HepG2 (cell line): ENCODE results near the gene SLC44A4. TPM values are rescaled to one million over a fixed set of nuclear protein-coding genes. Genes with fewer than 3 reads are reported as not detected.

ENCODE experiments used
- ERF ChIP-seq: IDR thresholded peaks from 2 replicates; pipeline ENCODE4 v1.6.1; 2018; ENCODE audit warnings: missing biosample characterization, missing genetic modification reagents
- FOXO1 ChIP-seq: sonication (generic); formaldehyde crosslinking; IDR thresholded peaks from 2 replicates; pipeline ENCODE4 v1.4.0; 2020; ENCODE audit warnings: missing genetic modification reagents
- HNRNPLL ChIP-seq: fragments of 200-400 bp; formaldehyde crosslinking; IDR thresholded peaks from 2 replicates; pipeline ENCODE4 v1.6.1; 2017; ENCODE audit warnings: mild to moderate bottlenecking, low read depth, low read length; ENCODE audit not compliant: poor library complexity, severe bottlenecking
- MED13 ChIP-seq: sonication (generic); formaldehyde crosslinking; IDR thresholded peaks from 2 replicates; pipeline ENCODE4 v1.5.0; 2020; ENCODE audit warnings: missing genetic modification reagents
- RAD51 ChIP-seq: fragments of 450-650 bp; IDR thresholded peaks from 2 replicates; pipeline ENCODE4 v1.6.1; 2016; ENCODE audit warnings: borderline replicate concordance
- TEAD2 ChIP-seq: sonication (generic); formaldehyde crosslinking; IDR thresholded peaks from 2 replicates; pipeline ENCODE4 v1.9.0; 2021; ENCODE audit warnings: missing genetic modification reagents
- YEATS4 ChIP-seq: sonication (generic); formaldehyde crosslinking; IDR thresholded peaks from 2 replicates; pipeline ENCODE4 v1.4.0; 2020; ENCODE audit warnings: missing genetic modification reagents, borderline replicate concordance
- ZBTB20 ChIP-seq: sonication (generic); formaldehyde crosslinking; IDR thresholded peaks from 2 replicates; pipeline ENCODE4 v1.8.1; 2023; ENCODE audit warnings: missing genetic modification reagents, low read depth, mild to moderate bottlenecking, borderline replicate concordance
- ZFP62 ChIP-seq: sonication (generic); formaldehyde crosslinking; IDR thresholded peaks from 2 replicates; pipeline ENCODE4 v1.4.0; 2020; ENCODE audit warnings: missing genetic modification reagents
- ZNF3 ChIP-seq: IDR thresholded peaks from 2 replicates; pipeline ENCODE4 v1.7.0; 2017; ENCODE audit warnings: inconsistent platforms
- ZNF335 ChIP-seq: sonication (generic); formaldehyde crosslinking; IDR thresholded peaks from 2 replicates; pipeline ENCODE4 v1.4.0; 2020; ENCODE audit warnings: missing genetic modification reagents
- ZNF670 ChIP-seq: sonication (generic); formaldehyde crosslinking; IDR thresholded peaks from 2 replicates; pipeline ENCODE4 v1.8.0; 2022; ENCODE audit warnings: mild to moderate bottlenecking, missing genetic modification reagents, borderline replicate concordance
- polyA plus RNA-seq, 8 experiments: library from polyadenylated mRNA; depleted of rRNA in 3 of 8; stranded (reverse) in 7 of 8; unstranded in 1 of 8; fragments of >200 nt; fragmentation: Illumina TruSeq in 4 of 8; extraction: Trizol in 4 of 8; gene quantifications; 2 replicates each; pipeline versions ENCODE4 v1.2.1 to v1.2.3, GENCODE V29; 2011 to 2016; ENCODE audit warnings: low read depth in 4 of 8, missing spikeins in 1 of 8, mixed read lengths in 1 of 8; ENCODE audit not compliant: insufficient read depth in 1 of 8
- total RNA-seq, 5 experiments: library from RNA; depleted of rRNA; stranded (reverse); fragments of >200 nt; fragmentation: Illumina TruSeq; extraction: Trizol; gene quantifications; 2 replicates each; pipeline ENCODE4 v1.2.3, GENCODE V29; 2016; ENCODE audit warnings: low read depth in 1 of 5
- TF ChIP-seq, protein P1 (sequence below): sonication (generic); formaldehyde crosslinking; IDR thresholded peaks from 2 replicates; pipeline ENCODE4 v1.8.0; 2022; ENCODE audit warnings: mild to moderate bottlenecking, missing genetic modification reagents, moderate library complexity
- TF ChIP-seq, protein P2 (sequence below): sonication (generic); formaldehyde crosslinking; IDR thresholded peaks from 2 replicates; pipeline ENCODE4 v1.8.0; 2022; ENCODE audit warnings: mild to moderate bottlenecking, missing genetic modification reagents
- TF ChIP-seq, protein P3 (sequence below): sonication (generic); formaldehyde crosslinking; IDR thresholded peaks from 2 replicates; pipeline ENCODE4 v1.4.0; 2020; ENCODE audit warnings: mild to moderate bottlenecking, missing genetic modification reagents
- TF ChIP-seq, protein P4 (sequence below): sonication (generic); formaldehyde crosslinking; IDR thresholded peaks from 2 replicates; pipeline ENCODE4 v1.5.0; 2020; ENCODE audit warnings: missing genetic modification reagents, mild to moderate bottlenecking, borderline replicate concordance
- TF ChIP-seq, protein P5 (sequence below): IDR thresholded peaks from 2 replicates; pipeline ENCODE4 v1.6.1; 2016; ENCODE audit warnings: low read depth
- TF ChIP-seq, protein P6 (sequence below): sonication (generic); formaldehyde crosslinking; IDR thresholded peaks from 2 replicates; pipeline ENCODE4 v1.4.0; 2020; ENCODE audit warnings: missing genetic modification reagents, borderline replicate concordance
- TF ChIP-seq, protein P7 (sequence below): sonication (generic); formaldehyde crosslinking; IDR thresholded peaks from 2 replicates; pipeline ENCODE4 v1.9.0; 2021; ENCODE audit warnings: missing genetic modification reagents, borderline replicate concordance

Gene SLC44A4
- total and polyA plus RNA-seq, 2 of the 13 experiments (the other 11 are each of a cell fraction or from before 2014, with no cell fraction given), result 3.5 to 5.9 TPM

DNA sequence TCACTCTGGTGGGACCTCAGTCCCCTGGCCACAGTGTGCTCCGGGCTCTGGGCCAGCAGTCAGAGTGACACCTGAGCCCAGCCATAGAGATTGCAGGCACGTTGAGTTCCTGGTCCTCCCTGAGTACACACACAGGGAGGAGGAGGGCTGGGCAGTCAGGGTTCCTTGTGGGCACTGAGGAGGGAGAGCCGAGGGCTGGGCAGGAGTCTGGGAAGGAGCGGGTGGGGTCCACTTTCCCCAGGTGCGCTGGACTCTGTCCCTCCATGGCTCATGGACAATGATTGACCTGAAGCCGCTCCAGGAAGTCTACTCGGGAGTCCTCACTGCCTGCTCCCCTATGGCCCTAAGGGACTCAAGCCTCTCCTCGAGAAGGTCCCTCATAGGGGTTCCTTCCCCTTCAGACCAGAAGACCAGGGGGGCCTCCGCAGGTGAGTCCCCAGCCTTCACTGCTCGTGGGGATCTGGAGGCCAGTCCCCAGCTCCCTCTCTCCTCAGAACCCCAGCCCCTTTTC, 1.1 kb downstream of the SLC44A4 start (continued):
- TF ChIP-seq YEATS4 (CRISPR knock-in tag) (no peak), RAD51 (no peak), ZFP62 (CRISPR knock-in tag) (no peak), ZNF335 (CRISPR knock-in tag) (peak; percentile 85), ERF (peak; percentile 68; the same call in 1 of the 2 replicates), FOXO1 (CRISPR knock-in tag) (peak; percentile 53; the same call in 1 of the 2 replicates), ZNF3 (no peak), MED13 (CRISPR knock-in tag) (no peak), HNRNPLL (no peak), ZBTB20 (CRISPR knock-in tag) (no peak), ZNF670 (CRISPR knock-in tag) (no peak), TEAD2 (CRISPR knock-in tag) (no peak)
- TF ChIP-seq, protein P1, sequence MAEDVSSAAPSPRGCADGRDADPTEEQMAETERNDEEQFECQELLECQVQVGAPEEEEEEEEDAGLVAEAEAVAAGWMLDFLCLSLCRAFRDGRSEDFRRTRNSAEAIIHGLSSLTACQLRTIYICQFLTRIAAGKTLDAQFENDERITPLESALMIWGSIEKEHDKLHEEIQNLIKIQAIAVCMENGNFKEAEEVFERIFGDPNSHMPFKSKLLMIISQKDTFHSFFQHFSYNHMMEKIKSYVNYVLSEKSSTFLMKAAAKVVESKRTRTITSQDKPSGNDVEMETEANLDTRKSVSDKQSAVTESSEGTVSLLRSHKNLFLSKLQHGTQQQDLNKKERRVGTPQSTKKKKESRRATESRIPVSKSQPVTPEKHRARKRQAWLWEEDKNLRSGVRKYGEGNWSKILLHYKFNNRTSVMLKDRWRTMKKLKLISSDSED (CRISPR knock-in tag), result no peak
- TF ChIP-seq, protein P2, sequence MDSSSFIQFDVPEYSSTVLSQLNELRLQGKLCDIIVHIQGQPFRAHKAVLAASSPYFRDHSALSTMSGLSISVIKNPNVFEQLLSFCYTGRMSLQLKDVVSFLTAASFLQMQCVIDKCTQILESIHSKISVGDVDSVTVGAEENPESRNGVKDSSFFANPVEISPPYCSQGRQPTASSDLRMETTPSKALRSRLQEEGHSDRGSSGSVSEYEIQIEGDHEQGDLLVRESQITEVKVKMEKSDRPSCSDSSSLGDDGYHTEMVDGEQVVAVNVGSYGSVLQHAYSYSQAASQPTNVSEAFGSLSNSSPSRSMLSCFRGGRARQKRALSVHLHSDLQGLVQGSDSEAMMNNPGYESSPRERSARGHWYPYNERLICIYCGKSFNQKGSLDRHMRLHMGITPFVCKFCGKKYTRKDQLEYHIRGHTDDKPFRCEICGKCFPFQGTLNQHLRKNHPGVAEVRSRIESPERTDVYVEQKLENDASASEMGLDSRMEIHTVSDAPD (CRISPR knock-in tag), result no peak
- TF ChIP-seq, protein P3, sequence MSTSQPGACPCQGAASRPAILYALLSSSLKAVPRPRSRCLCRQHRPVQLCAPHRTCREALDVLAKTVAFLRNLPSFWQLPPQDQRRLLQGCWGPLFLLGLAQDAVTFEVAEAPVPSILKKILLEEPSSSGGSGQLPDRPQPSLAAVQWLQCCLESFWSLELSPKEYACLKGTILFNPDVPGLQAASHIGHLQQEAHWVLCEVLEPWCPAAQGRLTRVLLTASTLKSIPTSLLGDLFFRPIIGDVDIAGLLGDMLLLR (CRISPR knock-in tag), result no peak
- TF ChIP-seq, protein P4, sequence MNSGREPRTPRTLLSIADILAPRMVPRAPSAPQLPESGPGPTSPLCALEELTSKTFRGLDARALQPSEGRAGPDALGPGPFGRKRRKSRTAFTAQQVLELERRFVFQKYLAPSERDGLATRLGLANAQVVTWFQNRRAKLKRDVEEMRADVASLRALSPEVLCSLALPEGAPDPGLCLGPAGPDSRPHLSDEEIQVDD (CRISPR knock-in tag), result no peak
- TF ChIP-seq, protein P5, sequence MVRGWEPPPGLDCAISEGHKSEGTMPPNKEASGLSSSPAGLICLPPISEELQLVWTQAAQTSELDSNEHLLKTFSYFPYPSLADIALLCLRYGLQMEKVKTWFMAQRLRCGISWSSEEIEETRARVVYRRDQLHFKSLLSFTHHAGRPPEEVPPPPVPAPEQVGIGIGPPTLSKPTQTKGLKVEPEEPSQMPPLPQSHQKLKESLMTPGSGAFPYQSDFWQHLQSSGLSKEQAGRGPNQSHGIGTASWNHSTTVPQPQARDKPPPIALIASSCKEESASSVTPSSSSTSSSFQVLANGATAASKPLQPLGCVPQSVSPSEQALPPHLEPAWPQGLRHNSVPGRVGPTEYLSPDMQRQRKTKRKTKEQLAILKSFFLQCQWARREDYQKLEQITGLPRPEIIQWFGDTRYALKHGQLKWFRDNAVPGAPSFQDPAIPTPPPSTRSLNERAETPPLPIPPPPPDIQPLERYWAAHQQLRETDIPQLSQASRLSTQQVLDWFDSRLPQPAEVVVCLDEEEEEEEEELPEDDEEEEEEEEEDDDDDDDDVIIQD (CRISPR knock-in tag), result peak; percentile 30; the same call in 1 of the 2 replicates
- TF ChIP-seq, protein P6, sequence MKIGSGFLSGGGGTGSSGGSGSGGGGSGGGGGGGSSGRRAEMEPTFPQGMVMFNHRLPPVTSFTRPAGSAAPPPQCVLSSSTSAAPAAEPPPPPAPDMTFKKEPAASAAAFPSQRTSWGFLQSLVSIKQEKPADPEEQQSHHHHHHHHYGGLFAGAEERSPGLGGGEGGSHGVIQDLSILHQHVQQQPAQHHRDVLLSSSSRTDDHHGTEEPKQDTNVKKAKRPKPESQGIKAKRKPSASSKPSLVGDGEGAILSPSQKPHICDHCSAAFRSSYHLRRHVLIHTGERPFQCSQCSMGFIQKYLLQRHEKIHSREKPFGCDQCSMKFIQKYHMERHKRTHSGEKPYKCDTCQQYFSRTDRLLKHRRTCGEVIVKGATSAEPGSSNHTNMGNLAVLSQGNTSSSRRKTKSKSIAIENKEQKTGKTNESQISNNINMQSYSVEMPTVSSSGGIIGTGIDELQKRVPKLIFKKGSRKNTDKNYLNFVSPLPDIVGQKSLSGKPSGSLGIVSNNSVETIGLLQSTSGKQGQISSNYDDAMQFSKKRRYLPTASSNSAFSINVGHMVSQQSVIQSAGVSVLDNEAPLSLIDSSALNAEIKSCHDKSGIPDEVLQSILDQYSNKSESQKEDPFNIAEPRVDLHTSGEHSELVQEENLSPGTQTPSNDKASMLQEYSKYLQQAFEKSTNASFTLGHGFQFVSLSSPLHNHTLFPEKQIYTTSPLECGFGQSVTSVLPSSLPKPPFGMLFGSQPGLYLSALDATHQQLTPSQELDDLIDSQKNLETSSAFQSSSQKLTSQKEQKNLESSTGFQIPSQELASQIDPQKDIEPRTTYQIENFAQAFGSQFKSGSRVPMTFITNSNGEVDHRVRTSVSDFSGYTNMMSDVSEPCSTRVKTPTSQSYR (CRISPR knock-in tag), result no peak; the same call in 1 of the 2 replicates
- TF ChIP-seq, protein P7, sequence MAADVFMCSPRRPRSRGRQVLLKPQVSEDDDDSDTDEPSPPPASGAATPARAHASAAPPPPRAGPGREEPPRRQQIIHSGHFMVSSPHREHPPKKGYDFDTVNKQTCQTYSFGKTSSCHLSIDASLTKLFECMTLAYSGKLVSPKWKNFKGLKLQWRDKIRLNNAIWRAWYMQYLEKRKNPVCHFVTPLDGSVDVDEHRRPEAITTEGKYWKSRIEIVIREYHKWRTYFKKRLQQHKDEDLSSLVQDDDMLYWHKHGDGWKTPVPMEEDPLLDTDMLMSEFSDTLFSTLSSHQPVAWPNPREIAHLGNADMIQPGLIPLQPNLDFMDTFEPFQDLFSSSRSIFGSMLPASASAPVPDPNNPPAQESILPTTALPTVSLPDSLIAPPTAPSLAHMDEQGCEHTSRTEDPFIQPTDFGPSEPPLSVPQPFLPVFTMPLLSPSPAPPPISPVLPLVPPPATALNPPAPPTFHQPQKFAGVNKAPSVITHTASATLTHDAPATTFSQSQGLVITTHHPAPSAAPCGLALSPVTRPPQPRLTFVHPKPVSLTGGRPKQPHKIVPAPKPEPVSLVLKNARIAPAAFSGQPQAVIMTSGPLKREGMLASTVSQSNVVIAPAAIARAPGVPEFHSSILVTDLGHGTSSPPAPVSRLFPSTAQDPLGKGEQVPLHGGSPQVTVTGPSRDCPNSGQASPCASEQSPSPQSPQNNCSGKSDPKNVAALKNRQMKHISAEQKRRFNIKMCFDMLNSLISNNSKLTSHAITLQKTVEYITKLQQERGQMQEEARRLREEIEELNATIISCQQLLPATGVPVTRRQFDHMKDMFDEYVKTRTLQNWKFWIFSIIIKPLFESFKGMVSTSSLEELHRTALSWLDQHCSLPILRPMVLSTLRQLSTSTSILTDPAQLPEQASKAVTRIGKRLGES (CRISPR knock-in tag), result no peak
